ENCODE data around the gene FLOT1.

DNA sequence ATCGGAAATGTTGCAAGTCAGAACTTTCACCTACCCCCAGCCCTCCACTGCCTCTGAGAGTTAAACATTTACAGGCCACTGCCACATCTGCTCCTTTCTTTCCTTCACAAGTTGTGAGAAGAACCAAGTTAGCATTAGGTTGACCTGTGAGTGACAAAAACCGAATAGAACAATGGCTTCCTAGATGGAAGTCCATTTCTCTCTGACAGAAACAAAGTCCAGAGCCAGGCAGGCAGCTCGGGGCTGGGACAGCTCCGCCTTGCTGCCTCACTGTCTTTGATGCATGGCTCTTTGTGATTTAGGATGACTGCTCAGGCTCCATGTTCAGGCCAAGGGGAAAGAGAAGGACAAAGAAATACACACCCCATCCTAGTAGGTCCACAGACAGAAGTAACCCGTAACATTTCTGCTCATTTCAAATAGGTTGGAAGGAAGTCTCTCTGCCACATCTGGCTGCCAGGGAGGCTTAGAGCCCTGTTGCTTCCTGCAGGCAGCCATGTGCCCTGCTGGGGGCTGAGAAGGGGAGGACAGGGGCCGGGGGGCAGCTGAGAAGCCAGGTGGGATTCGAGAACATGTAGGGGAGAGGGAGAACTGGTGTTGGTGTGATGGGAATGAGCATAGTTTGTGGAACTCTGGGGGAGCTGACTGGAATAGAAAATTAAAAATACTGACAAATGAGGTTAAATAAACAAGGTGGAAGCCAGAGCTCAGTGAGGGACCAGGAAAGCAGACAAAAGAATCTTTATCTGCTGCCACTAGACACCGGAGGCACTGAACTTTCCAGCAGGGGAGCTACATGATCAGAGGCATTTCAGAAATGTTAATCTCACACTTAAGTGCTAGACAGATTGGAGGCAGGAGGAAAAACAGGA, 21.4 kb upstream of the FLOT1 start:
- TF ChIP-seq ZNF326 (CRISPR knock-in tag; IDR thresholded peaks at IDR 0.05; ENCODE audit: borderline replicate concordance) (no peak), ZNF883 (CRISPR knock-in tag; IDR thresholded peaks at IDR 0.05; ENCODE audit: not compliant biosample characterization) (peak; percentile 55), NFE2L2 (IDR thresholded peaks at IDR 0.05; ENCODE audit: low read length) (no peak), CBX1 (IDR thresholded peaks at IDR 0.05; ENCODE audit: low read depth) (peak; percentile 33), KLF13 (CRISPR knock-in tag; IDR thresholded peaks at IDR 0.05) (0 out of 2 replicates have a peak, but pooled peaks have one; percentile 41), POLR2A (IDR thresholded peaks at IDR 0.05; ENCODE audit: insufficient read depth in 1 of 2, low read depth in 2 of 2, low read length in 2 of 2) (peak; percentile 56 to 70), KAT8 (CRISPR knock-in tag; IDR thresholded peaks at IDR 0.05) (peak; percentile 71), PTBP1 (IDR thresholded peaks at IDR 0.05; ENCODE audit: low read depth, low read length, poor library complexity, severe bottlenecking) (no peak), ARNT2 (CRISPR knock-in tag; IDR thresholded peaks at IDR 0.05; ENCODE audit: low read depth) (peak; percentile 67; the same call in 1 of the 2 replicates)
- TF ChIP-seq, protein P1, sequence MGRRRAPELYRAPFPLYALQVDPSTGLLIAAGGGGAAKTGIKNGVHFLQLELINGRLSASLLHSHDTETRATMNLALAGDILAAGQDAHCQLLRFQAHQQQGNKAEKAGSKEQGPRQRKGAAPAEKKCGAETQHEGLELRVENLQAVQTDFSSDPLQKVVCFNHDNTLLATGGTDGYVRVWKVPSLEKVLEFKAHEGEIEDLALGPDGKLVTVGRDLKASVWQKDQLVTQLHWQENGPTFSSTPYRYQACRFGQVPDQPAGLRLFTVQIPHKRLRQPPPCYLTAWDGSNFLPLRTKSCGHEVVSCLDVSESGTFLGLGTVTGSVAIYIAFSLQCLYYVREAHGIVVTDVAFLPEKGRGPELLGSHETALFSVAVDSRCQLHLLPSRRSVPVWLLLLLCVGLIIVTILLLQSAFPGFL (CRISPR knock-in tag; IDR thresholded peaks at IDR 0.05), result no peak
- TF ChIP-seq, protein P2, sequence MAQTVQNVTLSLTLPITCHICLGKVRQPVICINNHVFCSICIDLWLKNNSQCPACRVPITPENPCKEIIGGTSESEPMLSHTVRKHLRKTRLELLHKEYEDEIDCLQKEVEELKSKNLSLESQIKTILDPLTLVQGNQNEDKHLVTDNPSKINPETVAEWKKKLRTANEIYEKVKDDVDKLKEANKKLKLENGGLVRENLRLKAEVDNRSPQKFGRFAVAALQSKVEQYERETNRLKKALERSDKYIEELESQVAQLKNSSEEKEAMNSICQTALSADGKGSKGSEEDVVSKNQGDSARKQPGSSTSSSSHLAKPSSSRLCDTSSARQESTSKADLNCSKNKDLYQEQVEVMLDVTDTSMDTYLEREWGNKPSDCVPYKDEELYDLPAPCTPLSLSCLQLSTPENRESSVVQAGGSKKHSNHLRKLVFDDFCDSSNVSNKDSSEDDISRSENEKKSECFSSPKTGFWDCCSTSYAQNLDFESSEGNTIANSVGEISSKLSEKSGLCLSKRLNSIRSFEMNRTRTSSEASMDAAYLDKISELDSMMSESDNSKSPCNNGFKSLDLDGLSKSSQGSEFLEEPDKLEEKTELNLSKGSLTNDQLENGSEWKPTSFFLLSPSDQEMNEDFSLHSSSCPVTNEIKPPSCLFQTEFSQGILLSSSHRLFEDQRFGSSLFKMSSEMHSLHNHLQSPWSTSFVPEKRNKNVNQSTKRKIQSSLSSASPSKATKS (CRISPR knock-in tag; IDR thresholded peaks at IDR 0.05), result peak; percentile 55; the same call in 1 of the 2 replicates
- TF ChIP-seq, protein P3, sequence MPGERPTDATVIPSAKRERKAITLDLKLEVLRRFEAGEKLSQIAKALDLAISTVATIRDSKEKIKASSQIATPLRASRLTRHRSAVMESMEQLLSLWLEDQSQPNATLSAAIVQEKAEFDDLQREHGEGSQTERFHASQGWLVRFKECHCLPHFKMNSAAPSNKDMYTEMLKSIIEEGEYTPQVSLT (CRISPR knock-in tag; IDR thresholded peaks at IDR 0.05; ENCODE audit: borderline replicate concordance, low read depth), result no peak
- TF ChIP-seq, protein P4, sequence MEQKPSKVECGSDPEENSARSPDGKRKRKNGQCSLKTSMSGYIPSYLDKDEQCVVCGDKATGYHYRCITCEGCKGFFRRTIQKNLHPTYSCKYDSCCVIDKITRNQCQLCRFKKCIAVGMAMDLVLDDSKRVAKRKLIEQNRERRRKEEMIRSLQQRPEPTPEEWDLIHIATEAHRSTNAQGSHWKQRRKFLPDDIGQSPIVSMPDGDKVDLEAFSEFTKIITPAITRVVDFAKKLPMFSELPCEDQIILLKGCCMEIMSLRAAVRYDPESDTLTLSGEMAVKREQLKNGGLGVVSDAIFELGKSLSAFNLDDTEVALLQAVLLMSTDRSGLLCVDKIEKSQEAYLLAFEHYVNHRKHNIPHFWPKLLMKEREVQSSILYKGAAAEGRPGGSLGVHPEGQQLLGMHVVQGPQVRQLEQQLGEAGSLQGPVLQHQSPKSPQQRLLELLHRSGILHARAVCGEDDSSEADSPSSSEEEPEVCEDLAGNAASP (CRISPR knock-in tag; IDR thresholded peaks at IDR 0.05; ENCODE audit: borderline replicate concordance), result peak; percentile 83; the same call in 1 of the 2 replicates
